Measurements from ENCODE around the gene SORCS1.

Gene SORCS1

DNA sequence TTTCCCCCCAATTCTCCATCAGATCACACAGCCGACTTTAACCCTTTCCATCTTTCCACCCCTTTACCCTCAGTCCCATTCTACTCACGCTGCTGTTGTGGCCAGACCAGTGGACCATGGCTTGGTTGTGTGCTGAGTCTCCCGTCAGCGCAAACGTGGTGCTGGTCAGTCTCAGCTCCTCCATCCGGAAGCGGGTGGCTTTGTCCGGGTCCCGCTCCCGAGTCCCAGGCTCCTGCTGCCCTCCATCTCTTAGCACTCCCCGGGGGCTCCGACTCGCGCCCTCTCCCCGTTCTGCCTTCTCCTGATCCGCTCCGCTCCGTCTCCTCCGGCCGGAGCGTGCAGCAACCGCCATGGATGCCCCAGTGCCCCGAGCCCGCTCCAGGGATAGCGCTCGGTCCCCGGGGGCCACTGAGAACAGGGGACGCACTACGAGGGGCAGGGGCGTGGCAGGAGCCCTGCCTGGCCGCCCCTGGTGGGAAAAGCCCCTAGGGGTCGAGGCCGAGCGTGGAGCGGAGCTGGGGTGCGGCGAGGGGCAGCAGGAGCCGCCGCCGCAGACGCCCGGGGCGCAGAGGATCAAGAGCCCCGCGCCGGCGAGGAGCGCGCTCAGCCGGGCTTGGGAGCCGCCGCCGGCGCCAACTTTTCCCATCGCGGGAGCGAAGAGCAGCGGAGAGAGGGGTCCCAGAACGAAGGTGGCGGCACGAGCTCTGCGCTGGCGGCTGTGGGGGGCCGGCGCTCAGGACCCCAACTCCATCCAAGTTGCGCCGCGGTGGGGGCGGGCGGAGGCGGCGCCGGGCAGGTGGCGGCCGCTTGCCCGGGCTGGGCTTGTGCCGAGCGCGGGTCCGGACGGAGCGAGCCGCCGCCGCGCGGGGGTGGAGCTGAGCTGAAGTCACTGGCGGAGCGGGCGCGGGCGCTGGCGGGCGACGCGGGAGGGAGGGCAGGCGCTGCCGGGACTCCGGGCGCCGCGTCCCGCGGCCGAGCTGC, at the start of gene SORCS1:
SORCS1 (minus strand) TSS at position 826 of the 981 bp plus-strand sequence.
- DNase-seq: no peak

DNA sequence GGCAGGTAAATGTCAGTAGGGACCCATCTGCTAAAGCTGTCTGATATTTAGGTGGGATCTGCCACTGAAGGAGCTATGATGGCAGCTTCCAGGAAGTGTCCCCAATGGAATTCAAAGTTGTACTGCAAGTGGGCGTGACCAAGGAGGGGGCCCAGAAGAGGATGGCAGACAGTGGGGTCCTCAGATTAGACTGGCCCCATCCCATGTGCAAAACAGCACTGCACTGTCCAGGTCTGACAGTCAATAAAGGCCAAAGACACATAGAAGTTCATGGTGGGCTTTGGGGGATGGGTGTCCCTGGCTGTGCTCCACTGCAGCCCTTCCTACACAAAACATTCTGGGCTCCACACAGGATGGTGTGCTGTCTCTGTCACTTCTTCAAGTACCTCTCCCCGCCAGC, 49.8 kb upstream of the SORCS1 start:
- no peak for DNase-seq

DNA sequence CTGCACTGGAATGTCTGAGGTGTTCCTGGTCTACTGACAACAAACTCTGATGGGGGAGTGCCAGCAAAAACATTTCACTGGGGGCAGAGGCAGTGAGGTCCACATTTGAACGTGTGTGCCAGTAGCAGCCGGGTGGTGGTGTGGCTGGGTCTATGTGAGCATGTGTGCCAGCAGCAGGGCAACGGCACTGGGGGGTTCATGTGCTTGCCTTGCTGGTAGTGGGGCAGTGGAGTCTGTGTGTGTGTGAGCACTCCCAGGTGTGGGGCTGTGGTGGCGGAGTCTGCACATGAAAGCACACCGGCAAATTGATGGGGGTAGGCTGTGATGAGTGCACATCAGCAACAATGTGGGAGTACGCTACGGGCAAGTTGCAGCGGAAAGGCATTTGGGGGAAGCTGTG, 49.4 kb upstream of the SORCS1 start:
- DNase-seq: no peak

DNA sequence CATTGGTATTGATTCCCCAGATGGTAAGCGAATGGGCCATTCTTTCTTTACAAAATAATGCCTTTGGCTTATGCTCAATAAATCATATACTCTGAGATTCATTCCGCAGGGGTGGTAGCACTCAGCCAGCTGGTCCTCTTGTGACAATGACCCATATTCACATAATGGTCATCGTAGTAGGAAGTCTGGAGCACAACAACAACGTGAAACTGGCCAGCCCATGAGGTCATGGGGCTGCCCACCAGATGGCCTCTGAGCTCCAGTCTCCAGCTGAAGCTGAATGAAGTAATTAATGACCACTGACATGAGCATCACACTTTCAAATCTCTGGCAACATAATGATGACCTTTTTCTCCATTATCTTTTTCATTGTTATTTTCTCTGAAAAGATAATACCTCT, 42.3 kb upstream of the SORCS1 start:
- no peak for DNase-seq

DNA sequence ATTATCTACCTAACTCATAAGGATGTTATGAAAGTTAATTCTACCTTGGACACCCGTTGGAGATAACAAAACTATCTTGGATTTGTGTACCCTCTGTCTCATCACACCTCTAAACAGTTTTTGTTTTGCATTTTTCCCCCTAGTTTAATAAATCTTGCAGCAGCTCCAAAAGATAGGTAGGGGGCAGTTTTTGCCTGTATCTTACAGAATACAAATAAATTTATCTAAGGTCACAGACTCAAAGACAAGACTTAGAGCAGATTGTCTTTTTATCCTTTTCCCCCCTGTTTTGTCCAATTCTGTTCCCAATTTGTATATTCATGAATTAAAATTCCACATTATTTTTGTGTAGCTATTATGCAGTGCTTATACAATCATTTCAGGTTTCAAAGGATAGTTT, 5.0 kb upstream of the SORCS1 start:
- no peak for DNase-seq

DNA sequence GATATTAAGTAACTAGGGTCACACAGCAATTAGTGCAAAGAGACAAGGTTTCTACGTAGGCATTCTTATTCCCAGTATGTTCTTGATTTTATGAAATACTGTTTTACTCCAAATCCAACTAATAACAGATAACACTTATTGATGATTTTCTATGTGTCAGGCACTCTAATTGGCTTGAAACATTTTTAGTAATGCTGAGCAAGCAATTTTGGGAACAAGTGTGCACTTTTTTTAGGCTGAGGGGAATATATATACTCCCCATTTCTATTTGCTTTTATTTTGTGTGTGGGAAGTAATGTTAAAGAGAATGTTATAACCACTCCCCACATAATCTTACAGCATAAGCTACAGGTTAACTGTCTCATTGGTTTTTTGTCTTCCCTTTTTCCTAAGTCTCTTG, 4.2 kb upstream of the SORCS1 start:
- DNase-seq: no peak

DNA sequence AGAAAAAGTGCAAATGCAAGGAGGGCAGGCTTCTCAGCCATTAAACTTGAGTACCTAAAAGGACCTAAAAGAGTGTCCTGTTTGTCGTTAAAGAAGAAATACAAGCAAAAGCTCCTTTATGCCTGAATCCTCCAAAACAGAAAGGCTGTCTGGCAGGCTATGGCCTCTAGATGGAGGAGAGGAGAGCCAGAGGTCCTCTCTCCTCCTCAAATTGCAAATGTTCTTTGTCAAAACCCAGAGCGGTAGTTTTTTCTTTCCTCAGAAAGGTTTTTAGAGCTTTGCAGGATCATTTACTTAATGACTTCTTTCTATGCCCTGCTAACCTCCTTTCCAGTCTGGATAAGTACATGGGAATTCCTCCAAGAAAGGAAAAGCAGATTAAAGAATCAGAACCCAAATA, 1.9 kb upstream of the SORCS1 start:
- no peak for DNase-seq

DNA sequence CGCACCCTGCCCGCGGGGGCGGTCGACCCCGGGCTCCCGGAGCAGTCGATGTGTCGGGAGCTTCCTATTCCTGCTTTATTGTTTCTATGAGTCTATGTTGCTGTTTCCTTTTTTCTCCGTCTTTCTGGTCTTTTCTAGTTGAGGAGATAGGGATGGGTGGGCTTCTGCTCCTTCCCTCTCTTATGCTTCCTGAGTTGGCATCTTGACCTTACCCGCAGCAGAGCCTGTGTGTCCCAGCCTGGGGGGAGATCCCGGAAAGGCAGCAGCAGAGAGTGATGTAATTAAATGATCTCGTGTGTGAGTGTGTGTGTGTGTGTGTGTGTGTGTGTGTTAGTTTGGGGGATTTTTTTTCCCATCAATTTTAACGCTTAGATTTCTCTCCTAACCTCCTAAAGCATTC, 486 bp upstream of the SORCS1 start:
- no peak for DNase-seq

DNA sequence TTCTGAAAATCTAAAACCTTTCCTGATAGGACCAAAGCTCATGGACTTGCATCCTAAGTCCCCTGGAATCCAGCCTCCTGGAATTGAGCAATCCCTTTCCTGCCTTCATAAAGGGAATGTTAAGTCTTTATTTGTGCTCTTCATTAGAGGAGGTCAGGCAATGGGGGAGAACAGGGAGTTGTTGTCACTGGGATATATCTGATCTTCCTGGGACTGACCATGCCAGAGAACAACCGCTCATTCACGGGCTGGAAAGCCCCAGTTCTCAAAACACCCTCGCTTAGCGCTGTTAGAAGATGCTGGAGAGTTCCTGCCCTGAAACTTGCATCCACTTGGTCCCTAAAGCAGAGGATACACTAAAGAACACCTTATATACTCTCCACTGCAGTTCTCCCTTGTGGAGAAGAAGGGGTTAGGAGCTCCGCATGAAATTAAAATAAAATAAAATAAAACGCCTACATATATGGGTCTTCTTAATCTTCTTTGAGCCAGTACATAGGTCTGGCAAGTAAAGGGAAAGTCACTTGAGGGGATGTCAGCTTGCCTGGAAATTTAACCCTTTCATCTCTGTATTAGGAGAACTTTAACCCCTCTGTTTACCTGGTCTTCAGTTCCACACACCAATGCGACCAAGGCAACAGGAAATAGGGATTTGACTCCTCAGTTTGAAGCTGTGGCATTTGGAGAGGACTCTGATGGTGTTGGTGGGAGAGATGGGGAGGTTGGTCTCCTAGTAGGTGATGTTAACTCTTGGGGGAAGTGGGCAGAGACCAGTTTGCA, 1.2 kb downstream of the SORCS1 start:
- no peak for DNase-seq

DNA sequence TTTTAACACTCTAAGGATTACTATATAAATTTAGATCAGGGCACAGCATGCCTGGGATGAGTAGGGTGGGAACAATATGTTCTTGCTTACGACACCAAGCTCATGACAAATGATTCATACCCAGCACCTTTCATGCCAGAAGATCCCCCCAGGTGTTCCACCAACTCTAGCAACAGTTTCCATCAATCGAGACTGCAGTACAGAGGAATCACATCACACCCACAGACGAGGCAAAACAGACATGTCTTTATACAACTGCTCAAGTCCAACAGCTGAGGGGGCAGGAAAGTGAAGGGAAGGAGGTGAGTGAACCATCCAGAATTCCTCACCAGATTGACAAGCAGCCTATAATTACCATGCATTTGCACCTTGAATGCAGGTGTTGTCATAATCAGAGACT, 3.6 kb downstream of the SORCS1 start:
- no peak for DNase-seq

DNA sequence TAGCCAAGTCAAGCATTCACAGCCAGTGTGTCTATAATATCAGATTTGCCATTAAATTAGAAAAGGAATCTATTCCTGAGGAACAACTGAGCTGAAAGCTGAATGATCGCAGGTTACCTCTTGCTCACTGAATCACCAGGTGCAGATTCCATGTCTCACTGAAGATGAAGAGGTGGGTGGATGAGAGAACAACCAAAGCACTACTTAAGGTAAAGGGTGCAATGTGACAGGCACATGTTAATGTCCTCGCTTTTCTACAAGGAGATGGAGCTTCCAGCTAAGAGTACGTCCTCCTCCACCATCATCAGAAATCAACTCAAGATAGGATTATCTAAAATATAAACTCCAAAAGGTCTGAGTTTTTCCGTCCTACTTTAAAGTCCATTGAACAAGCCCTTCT, 4.6 kb downstream of the SORCS1 start:
- no peak for DNase-seq

DNA sequence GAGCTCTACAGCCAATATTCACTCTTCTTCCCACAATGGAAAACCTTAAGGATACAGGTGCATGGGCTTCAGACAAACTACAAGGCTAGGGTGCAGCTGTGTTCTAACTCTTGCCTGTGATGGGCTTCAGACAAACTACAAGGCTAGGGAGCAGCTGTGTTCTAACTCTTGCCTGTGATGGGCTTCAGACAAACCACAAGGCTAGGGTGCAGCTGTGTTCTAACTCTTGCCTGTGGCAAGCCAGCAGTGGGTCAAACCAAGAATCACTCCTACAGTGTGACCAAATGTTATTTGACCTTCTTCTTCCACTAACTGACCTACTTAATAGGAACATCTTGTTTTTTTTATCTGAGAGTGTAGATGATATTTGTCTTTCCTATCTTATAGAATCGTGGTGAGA, 7.4 kb downstream of the SORCS1 start:
- no peak for DNase-seq

DNA sequence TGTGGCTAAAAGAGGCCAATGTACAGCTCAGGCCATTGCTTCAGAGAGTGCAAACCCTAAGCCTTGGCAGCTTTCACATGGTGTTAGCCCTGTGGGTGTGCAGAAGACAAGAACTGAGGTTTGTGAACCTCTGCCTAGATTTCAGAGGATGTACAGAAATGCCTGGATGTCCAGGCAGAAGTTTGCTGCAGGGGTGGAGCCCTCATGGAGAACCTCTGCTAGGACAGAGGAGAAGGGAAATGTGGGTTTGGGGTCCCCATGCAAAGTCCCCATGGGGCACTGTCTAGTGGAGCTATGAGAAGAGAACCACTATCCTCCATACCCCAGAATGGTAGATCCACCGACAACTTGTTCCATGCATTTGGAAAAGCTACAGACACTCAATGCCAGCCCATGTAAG, 12.4 kb downstream of the SORCS1 start:
- no peak for DNase-seq

DNA sequence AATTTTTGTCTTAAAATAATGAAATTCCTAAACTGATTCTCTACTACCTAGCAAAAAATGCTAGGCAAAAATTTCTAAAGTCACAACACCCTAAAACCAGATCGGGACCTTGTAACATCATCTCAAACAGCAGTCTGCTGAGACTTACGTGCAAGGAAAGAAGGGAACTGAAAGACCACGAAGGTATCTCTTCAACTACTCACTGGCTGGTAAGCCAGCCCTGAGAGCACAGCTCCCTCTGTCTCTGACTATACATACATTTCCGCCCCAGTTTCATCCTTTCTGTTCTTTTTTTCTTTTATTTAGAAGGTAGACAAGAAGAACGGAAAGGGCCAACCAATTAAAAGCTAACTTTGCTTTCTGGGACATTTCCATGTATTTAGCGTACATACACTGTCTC, 15.6 kb downstream of the SORCS1 start:
- DNase-seq: no peak

DNA sequence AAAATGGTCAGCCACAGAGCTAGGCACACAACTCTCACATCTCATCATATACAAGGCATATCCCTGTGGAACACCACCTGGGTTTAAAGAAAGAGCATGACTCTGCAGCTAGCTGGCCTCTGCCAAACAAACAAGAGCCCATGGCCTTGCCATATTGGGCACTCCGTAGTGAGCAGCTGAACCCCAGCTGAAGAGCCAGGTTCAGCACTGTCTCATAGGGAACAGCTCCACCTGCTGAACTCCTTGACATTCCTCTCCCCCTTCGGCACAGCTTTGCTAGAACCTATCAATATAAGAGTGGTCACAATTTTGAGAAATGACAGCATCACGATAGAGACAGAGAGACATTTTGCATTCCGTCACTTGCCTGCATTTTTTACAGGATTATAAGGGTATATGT, 20.0 kb downstream of the SORCS1 start:
- no peak for DNase-seq

DNA sequence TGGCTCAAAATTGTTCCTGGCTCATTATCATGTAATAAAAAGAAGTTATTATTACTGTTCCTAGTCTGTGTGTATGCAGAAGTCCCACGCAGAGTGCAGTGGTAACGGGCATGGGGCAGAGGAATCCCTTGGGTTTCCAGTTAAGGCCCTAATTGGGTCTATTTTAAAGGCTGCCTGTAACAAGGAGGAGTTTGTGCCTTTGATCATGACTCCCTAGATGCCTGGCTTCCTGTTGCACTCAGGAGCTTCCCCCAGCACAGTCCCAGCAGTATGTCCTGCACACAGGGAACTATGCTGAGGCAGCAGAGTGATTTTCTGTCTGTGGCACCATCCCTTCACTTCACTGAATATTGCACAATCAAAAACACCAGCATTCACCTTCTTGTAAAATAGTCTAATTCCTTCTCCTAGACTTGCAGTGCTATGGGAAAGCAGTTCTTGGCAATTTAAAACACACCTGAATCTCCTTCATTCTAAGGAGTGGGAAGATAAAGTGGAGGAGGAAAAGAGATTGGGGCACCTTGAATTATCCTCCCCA, 22.9 kb downstream of the SORCS1 start:
- no peak for DNase-seq

DNA sequence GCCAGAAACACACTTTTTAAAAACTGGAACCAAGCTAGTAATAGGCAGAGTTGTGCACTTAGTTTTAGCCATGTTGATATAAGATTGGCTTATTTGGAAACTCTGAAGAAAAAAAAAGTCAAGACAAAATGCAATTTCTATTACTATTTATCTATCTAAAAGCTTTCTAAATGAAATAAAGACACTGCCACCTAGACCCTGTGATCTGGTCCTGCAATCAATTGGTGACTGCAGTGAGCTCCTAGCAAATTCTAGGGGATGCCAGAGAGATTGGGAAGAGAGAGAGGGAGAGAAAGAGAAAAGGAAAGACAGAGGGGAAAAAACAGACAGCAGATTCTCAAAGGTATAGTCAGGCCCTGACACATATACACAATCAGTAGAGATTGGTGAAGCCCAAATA, 25.3 kb downstream of the SORCS1 start:
- DNase-seq: no peak

DNA sequence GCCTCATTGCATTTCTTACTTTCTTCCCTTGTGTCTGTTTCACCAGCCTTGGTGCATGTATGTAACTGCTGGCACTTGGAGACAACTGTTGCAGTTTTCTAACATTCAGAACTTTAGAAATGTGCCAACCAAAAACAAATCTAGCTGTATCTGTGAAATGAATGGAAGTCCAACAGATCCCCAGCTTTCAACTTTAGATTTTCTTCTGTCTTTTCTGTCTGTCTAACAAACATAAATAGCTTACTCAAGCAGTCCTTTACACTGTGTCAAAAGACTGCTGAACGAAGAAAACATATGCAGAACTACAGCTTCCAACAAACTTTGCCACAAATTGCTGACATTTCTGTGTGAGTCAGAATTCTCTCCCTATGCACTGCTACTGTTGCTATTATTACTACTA, 30.9 kb downstream of the SORCS1 start:
- no peak for DNase-seq

DNA sequence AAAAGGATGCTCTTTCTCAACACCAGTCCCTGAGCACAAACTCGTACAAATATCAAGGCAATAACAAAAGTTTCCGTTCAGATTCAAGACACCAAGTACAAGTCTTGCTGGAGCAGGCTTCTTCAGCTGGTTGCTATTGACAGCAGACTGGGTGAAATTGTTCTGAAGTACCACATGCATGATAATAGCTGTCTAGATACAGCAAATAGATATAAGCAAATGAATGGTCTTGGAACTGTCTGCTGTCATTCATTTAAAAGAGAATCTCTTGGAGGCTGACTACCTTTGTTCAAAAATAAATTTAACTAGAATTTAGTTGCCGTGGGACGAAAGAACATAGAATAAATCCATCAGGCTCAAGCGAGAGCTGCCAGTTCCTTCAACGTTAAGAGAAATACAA, 35.5 kb downstream of the SORCS1 start:
- no peak for DNase-seq

DNA sequence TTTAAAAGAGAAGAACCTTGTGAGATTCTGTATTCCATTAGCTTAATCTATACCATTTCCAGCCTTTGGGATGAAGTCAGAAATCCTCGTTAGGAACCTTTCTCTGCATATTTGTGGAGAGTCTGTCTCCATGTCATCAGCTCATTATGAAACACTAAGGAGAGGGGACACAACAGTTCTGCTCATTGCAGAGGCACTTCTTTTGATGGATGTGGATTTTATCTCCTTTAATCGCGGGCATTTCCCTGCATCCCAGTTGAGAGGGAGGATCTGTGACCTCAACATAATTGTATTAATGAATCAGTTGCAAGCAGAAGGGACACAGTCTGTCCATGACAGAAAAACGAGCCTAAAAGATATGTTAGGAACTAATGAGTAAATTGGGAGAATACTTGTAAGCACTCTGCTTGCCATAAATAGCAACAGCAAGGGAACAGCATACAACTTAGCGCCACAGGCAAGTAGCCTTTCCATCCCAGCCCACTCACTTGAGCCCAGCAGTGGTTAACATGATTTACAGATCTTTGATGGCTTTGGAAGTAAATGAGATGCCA, 37.9 kb downstream of the SORCS1 start:
- no peak for DNase-seq

DNA sequence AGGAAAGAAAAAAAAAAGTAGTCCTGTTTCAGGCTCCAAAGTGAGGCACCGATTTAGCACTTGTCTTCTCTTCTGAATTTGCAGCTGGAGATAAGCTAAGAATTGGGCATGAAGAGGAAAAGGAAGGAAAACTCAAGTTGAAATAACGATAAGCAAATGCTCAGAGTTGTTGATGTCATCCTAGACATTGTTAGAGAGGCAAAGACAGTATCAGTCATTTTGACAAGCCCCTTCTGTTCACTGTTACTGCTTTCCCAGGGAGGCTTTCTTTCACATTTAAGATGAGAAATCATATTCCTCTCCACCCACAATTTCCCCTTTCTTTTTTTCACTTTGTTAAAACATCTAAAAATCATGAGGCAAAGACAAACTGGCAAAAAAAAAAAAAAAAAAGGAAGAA, 41.8 kb downstream of the SORCS1 start:
- DNase-seq: no peak

DNA sequence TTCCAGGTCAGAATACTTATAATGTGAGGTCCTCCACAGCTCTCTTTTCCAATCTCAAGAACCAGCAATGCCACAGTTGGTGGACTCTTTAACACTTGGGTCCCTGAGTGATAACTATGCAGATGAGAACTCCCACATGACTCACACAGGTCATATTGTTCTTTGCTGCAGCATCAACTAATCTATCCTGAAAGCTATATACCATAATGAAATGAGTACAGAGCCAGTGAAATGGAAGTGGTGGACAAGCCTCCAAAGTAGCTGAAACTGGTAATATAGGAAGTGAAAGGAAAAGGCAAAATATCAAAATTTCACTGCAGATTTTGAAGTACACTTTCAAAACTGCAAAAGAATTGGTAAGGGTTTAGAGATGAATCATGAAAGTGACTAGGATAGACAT, 45.6 kb downstream of the SORCS1 start:
- no peak for DNase-seq

DNA sequence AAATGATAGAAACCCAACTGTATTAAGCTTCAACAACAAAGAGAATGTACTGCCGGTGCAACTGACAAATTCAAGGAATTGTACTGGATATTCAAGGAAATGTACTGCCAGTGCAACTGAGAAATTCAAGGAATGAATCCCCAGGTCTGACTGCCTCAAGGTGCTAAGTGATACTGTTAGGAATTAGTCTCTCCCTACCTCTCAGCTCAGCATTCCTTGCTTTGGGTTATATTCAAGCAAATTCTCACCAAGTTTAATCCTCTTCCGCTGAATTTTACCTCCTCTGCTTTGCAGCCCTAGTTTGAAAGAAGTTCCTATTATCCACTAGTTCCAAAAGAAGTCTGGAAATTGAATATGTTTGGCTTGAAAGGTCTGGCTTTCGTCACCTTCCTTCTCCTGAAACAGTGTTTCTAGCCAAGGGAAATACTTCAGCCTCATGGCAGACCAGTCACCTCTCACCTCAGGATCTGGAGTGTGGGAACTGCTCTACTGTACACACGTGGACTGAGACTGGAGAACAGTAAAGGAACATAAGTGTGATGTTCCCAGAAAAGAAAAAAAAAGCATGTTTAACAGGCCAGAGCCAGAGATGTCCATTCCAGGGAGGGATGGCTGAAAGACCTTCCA, 60.4 kb downstream of the SORCS1 start:
- DNase-seq: no peak
